ENCODE data around the gene NPTXR. TPM values are rescaled to one million over a fixed set of nuclear protein-coding genes. Genes with fewer than 3 reads are reported as not detected.

The NPTXR gene
- polyA plus RNA-seq, 1 experiment: 2.5 TPM

GRCh38 chr22:38872172-38872830, 28.5 kb upstream of the NPTXR start, which contains the start of gene CBX6:
Gene CBX6 (minus strand): TSS chr22:38872216. CDS start chr22:38872190, 26 bp downstream.
- DNase-seq (ENCODE audit: low read depth): no peak
- peak within 1 kb of the TSS; percentile 72 for H3K4me3 ChIP-seq (ENCODE audit: low read depth, low read length)
- no peaks in the 10 kb centered on the region for H3K27me3 ChIP-seq (ENCODE audit: control insufficient read depth, insufficient read depth, low read length)
- TF ChIP-seq, protein P1, sequence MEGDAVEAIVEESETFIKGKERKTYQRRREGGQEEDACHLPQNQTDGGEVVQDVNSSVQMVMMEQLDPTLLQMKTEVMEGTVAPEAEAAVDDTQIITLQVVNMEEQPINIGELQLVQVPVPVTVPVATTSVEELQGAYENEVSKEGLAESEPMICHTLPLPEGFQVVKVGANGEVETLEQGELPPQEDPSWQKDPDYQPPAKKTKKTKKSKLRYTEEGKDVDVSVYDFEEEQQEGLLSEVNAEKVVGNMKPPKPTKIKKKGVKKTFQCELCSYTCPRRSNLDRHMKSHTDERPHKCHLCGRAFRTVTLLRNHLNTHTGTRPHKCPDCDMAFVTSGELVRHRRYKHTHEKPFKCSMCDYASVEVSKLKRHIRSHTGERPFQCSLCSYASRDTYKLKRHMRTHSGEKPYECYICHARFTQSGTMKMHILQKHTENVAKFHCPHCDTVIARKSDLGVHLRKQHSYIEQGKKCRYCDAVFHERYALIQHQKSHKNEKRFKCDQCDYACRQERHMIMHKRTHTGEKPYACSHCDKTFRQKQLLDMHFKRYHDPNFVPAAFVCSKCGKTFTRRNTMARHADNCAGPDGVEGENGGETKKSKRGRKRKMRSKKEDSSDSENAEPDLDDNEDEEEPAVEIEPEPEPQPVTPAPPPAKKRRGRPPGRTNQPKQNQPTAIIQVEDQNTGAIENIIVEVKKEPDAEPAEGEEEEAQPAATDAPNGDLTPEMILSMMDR (IDR thresholded peaks at IDR 0.05; ENCODE audit: insufficient read depth, low read depth, low read length): no peak
- POLR2A ChIA-PET: no interaction called here
- peaks cover 7% of the 10 kb centered on the region for H3K36me3 ChIP-seq (ENCODE audit: control insufficient read depth, insufficient read depth, low read length)
- CTCF ChIA-PET: interaction anchor here (0.7 to 6.7 kb wide), 9 partner anchors 17 to 271 kb away, joined by 3 to 136 read pairs (median 19); no protein-coding TSS in a partner anchor

DNA sequence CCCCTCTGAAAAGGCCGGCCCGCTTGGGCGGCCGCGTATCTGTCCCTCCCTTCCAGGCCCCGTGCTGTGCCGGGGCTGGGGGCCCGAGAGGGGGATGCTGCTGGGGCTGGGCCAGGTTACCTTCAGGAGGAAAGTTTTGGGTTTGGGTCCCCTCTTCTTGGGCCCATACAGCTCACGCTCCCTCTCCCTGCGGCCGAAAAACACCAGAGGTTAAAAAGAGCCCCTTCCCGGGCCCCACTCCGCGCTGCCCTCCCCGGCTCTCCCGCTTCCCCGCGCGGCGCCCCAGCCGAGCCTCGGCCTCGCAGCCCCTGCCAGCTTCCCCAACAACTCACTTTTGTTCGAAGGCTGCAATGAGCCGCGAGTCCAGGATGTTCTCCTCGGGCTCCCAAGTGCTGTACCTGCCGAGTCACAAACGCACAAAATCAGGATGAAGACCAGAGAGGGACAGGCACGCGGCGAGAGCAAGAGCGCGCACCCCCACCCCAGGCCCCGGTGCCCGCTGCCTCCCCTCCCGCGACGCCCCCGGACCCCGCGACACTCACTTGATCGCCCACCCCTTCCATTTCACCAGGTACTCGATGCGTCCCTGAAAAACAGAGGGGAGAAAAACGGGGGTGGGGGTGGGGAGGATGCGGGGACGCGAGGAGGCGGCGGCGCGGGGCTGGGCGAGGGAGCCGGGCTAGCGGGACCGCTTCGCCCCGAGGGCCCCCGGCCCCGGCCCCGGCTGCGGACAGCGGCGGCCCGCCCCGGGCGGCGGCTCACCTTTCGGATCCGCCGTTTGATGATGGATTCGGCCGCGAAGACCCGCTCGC, 27.7 kb upstream of the NPTXR start:
- TF ChIP-seq, protein P1 (IDR thresholded peaks at IDR 0.05; ENCODE audit: insufficient read depth, low read depth, low read length): no peak
- CTCF ChIA-PET: interaction anchor here (0.7 to 6.7 kb wide), 19 partner anchors 12 to 271 kb away, joined by 3 to 136 read pairs (median 11); partner anchors contain the start of gene NPTXR
- POLR2A ChIA-PET: no interaction called here
- peaks cover 9% of the 10 kb centered on the region for H3K36me3 ChIP-seq (ENCODE audit: control insufficient read depth, insufficient read depth, low read length)
- DNase-seq (ENCODE audit: low read depth): no peak
- H3K4me3 ChIP-seq (ENCODE audit: low read depth, low read length): peak overlapping the region; percentile 72
- H3K27me3 ChIP-seq (ENCODE audit: control insufficient read depth, insufficient read depth, low read length): no peaks in the 10 kb centered on the region

DNA sequence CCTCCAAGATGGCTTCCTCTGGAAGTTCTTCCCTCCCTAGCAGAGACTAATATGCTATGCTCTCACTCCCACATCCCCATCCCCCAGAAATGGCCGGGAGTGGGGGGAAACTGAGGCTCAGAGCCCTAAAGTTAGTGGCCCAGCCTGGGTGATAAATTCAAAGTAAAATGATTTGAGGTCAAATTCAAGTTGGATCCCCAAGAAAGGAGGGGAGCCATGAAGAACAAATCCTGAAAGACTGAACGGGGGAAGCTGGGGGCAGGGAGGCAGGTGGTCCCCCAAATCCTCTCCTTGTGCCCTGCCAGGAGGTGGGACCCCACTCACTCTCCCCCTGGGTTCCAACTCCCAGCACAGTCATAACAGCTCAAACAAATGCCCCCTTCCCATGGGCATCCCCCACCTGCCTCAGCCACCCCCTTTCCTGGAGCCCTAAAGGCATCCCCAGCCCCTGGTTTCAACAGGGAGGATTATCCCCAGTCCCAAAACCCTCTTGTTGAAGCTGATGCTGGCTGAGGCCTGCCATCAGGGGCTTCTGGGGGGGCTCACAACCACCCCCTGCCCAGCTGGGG, 27.0 kb upstream of the NPTXR start:
- H3K4me3 ChIP-seq (ENCODE audit: low read depth, low read length): peak overlapping the region; percentile 72
- TF ChIP-seq, protein P1 (IDR thresholded peaks at IDR 0.05; ENCODE audit: insufficient read depth, low read depth, low read length): no peak
- ChIA-PET CTCF (interaction anchor here (0.6 to 6.7 kb wide), 36 partner anchors 9 to 661 kb away, joined by 3 to 136 read pairs (median 5); partner anchors contain the start of gene NPTXR), POLR2A (no interaction called here)
- DNase-seq (ENCODE audit: low read depth): no peak
- no peaks in the 10 kb centered on the region for H3K27me3 ChIP-seq (ENCODE audit: control insufficient read depth, insufficient read depth, low read length)
- H3K36me3 ChIP-seq (ENCODE audit: control insufficient read depth, insufficient read depth, low read length): peaks cover 9% of the 10 kb centered on the region

DNA sequence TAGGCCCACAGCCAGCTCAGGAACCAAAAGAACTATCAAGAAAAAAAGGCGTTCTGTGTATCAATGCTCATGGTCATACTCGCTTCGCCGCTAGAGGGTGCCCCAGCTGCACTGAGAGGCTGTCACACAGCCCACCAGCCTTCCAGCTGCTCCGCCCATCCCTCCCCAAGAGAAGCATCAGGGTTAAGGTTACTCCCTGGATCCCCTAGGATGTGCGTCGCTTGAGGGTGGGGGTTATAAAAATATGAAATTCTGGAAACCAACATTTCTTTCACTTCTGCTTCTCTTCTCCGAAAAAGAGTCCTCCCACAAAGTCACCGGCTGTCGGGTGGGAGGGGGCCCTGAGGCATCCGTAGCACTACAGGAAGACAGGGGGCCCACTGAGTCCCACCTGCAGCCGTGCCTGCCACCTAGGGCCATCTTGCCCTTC, 26.5 kb upstream of the NPTXR start:
- DNase-seq (ENCODE audit: low read depth): no peak
- POLR2A ChIA-PET: interaction anchor here (0.7 kb wide), 1 partner anchor 68 kb away, joined by 3 read pairs; no protein-coding TSS in a partner anchor
- Histone ChIP-seq H3K4me3 (ENCODE audit: low read depth, low read length) (peak overlapping the region; percentile 72), H3K27me3 (ENCODE audit: control insufficient read depth, insufficient read depth, low read length) (no peaks in the 10 kb centered on the region), H3K36me3 (ENCODE audit: control insufficient read depth, insufficient read depth, low read length) (peaks cover 10% of the 10 kb centered on the region)
- CTCF ChIA-PET: interaction anchor here (0.6 to 6.7 kb wide), 45 partner anchors 9 to 661 kb away, joined by 3 to 136 read pairs (median 5); partner anchors contain the start of genes APOBEC3C, APOBEC3F and NPTXR
- TF ChIP-seq, protein P1 (IDR thresholded peaks at IDR 0.05; ENCODE audit: insufficient read depth, low read depth, low read length): peak; percentile 94

Measured in BJ (cell line).